H1 (cell line): ENCODE measurements around the gene PHGDH. TPM values are rescaled to one million over a fixed set of nuclear protein-coding genes. Genes with fewer than 3 reads are reported as not detected.

Experiments used
- CTCF ChIA-PET: fragments of 300-600 bp; sonication (Branson Sonifier 250); formaldehyde crosslinking; loops from one replicate; lab custom pipeline; 2021; ENCODE audit not compliant: partially characterized antibody; lab: Charles Lee
- POLR2A ChIA-PET: fragments of 300-600 bp; sonication (Branson Sonifier 250); formaldehyde crosslinking; loops from one replicate; lab custom pipeline; 2021; ENCODE audit warnings: inconsistent platforms; ENCODE audit not compliant: partially characterized antibody; lab: Charles Lee
- DNase-seq, 2 experiments: peaks; one replicate each; pipeline versions ENCODE4 v3.0.0 to v3.0.0-alpha.2; 2010 to 2022; ENCODE audit warnings: low spot score in 2 of 2, low read depth in 1 of 2, mixed read lengths in 1 of 2
- FAIRE-seq: peaks from 2 replicates; lab custom pipeline; 2011; peaks lifted over from hg19 to GRCh38; lab: Jason Lieb, UNC
- H2AFZ ChIP-seq: 2 replicates; pipeline ENCODE4 v1.8.1; 2012; ENCODE audit warnings: low read length, inconsistent platforms
- H2AK5ac ChIP-seq: 2 replicates; pipeline ENCODE4 v1.6.1; 2013; ENCODE audit warnings: low read depth, low read length
- H2BK120ac ChIP-seq: replicated peaks from 2 replicates; pipeline ENCODE3; 2013; ENCODE audit warnings: low read depth, low read length, inconsistent platforms
- H2BK12ac ChIP-seq: 2 replicates; pipeline ENCODE4 v1.6.1; 2013; ENCODE audit warnings: low read depth, low read length
- H2BK15ac ChIP-seq: 2 replicates; pipeline ENCODE4 v1.6.1; 2013; ENCODE audit warnings: low read length
- H2BK20ac ChIP-seq: 2 replicates; pipeline ENCODE4 v1.6.1; 2013; ENCODE audit warnings: low read length
- H2BK5ac ChIP-seq: 2 replicates; pipeline ENCODE4 v1.6.1; 2013; ENCODE audit warnings: low read depth, low read length
- H3K14ac ChIP-seq: 2 replicates; pipeline ENCODE4 v1.6.1; 2013; ENCODE audit warnings: inconsistent platforms; ENCODE audit not compliant: insufficient read length
- H3K18ac ChIP-seq: 2 replicates; pipeline ENCODE4 v1.6.1; 2013; ENCODE audit warnings: low read length; ENCODE audit errors: extremely low read depth
- H3K23ac ChIP-seq: 2 replicates; pipeline ENCODE4 v1.6.1; 2013; ENCODE audit warnings: inconsistent platforms; ENCODE audit not compliant: insufficient read length
- H3K23me2 ChIP-seq: 2 replicates; pipeline ENCODE4 v1.6.1; 2013; ENCODE audit warnings: low read depth, low read length
- H3K27ac ChIP-seq: 2 replicates; pipeline ENCODE4 v1.6.1; 2011; ENCODE audit warnings: low read depth, low read length, inconsistent platforms
- H3K27me3 ChIP-seq, 4 experiments: replicated peaks in 1 of 4; 1 replicate in 1 of 4; 2 replicates in 3 of 4; pipeline versions ENCODE4 v1.6.1 to v1.8.1; 2011 to 2013; ENCODE audit warnings: low read length in 3 of 4, mild to moderate bottlenecking in 3 of 4, inconsistent platforms in 2 of 4, mixed read lengths in 2 of 4, moderate library complexity in 1 of 4; ENCODE audit not compliant: control insufficient read depth in 3 of 4, insufficient read depth in 3 of 4; ENCODE audit errors: extremely low read depth in 1 of 4
- H3K36me3 ChIP-seq, 4 experiments: 2 replicates each; pipeline versions ENCODE4 v1.6.1 to v1.8.1; 2011 to 2013; ENCODE audit warnings: mild to moderate bottlenecking in 4 of 4, low read length in 3 of 4, moderate library complexity in 2 of 4, control low read depth in 1 of 4, inconsistent platforms in 1 of 4; ENCODE audit not compliant: insufficient read depth in 4 of 4, control insufficient read depth in 2 of 4
- H3K4ac ChIP-seq: replicated peaks from 2 replicates; pipeline ENCODE3; 2013; ENCODE audit warnings: low read length, low read depth, mixed read lengths, inconsistent platforms; ENCODE audit not compliant: insufficient read length
- H3K4me1 ChIP-seq, 4 experiments: replicated peaks in 1 of 4; 1 replicate in 1 of 4; 2 replicates in 3 of 4; pipeline versions ENCODE4 v1.6.1 to v1.8.1; 2011 to 2013; ENCODE audit warnings: low read length in 3 of 4, inconsistent platforms in 2 of 4, mixed read lengths in 1 of 4; ENCODE audit not compliant: insufficient read depth in 4 of 4, control insufficient read depth in 3 of 4
- H3K4me2 ChIP-seq, 2 experiments: 2 replicates each; pipeline versions ENCODE4 v1.6.1 to v1.8.1; 2011 to 2013; ENCODE audit warnings: low read depth in 2 of 2, low read length in 2 of 2, control low read depth in 1 of 2, inconsistent platforms in 1 of 2, mild to moderate bottlenecking in 1 of 2; ENCODE audit not compliant: insufficient read depth in 1 of 2
- H3K4me3 ChIP-seq, 4 experiments: fragments of 200-600, 300-600 bp in 1 of 4; sonication (generic), shearing (Covaris generic), sonication (Bioruptor Twin) in 1 of 4; 2 replicates each; pipeline versions ENCODE4 v1.5.1 to v1.8.1; 2011 to 2016; ENCODE audit warnings: low read length in 4 of 4, low read depth in 3 of 4, control low read depth in 2 of 4, inconsistent platforms in 2 of 4, mild to moderate bottlenecking in 2 of 4, mixed read lengths in 1 of 4, moderate library complexity in 1 of 4; ENCODE audit not compliant: insufficient read depth in 2 of 4; ENCODE audit errors: extremely low read depth in 1 of 4
- H3K56ac ChIP-seq: replicated peaks from 2 replicates; pipeline ENCODE3; 2013; ENCODE audit warnings: low read depth, mild to moderate bottlenecking, mixed read lengths, low read length, inconsistent platforms; ENCODE audit not compliant: insufficient read length
- H3K79me1 ChIP-seq: 2 replicates; pipeline ENCODE4 v1.6.1; 2013; ENCODE audit warnings: low read depth, low read length, control low read depth
- H3K79me2 ChIP-seq, 2 experiments: 2 replicates each; pipeline versions ENCODE4 v1.6.1 to v1.8.1; 2012 to 2013; ENCODE audit warnings: low read length in 2 of 2, mild to moderate bottlenecking in 2 of 2, inconsistent platforms in 1 of 2; ENCODE audit not compliant: insufficient read depth in 2 of 2, control insufficient read depth in 1 of 2
- H3K9ac ChIP-seq, 4 experiments: replicated peaks in 1 of 4; 1 replicate in 1 of 4; 2 replicates in 3 of 4; pipeline versions ENCODE4 v1.6.1 to v1.8.1; 2011 to 2013; ENCODE audit warnings: low read depth in 3 of 4, low read length in 3 of 4, control low read depth in 2 of 4, mild to moderate bottlenecking in 2 of 4, moderate library complexity in 2 of 4, inconsistent platforms in 1 of 4; ENCODE audit errors: extremely low read depth in 1 of 4
- H3K9me3 ChIP-seq, 2 experiments: 2 replicates each; pipeline versions ENCODE4 v1.6.1 to v1.8.1; 2012 to 2013; ENCODE audit warnings: mild to moderate bottlenecking in 2 of 2, moderate library complexity in 2 of 2, control low read depth in 1 of 2, inconsistent platforms in 1 of 2, low read depth in 1 of 2, low read length in 1 of 2, mixed read lengths in 1 of 2; ENCODE audit not compliant: insufficient read depth in 2 of 2
- H4K20me1 ChIP-seq, 2 experiments: replicated peaks in 1 of 2; 2 replicates each; pipeline versions ENCODE3 to v1.8.1; 2011 to 2013; ENCODE audit warnings: inconsistent platforms in 2 of 2, low read length in 2 of 2, mild to moderate bottlenecking in 1 of 2; ENCODE audit not compliant: insufficient read depth in 2 of 2, control insufficient read depth in 1 of 2
- H4K5ac ChIP-seq: 2 replicates; pipeline ENCODE4 v1.6.1; 2013; ENCODE audit warnings: low read length, low read depth, mixed read lengths, inconsistent platforms; ENCODE audit not compliant: insufficient read length
- H4K8ac ChIP-seq: 2 replicates; pipeline ENCODE4 v1.8.0; 2013; ENCODE audit warnings: mild to moderate bottlenecking, moderate library complexity, low read length, inconsistent platforms; ENCODE audit not compliant: insufficient read depth; ENCODE audit errors: extremely low read depth
- H4K91ac ChIP-seq: replicated peaks from 2 replicates; pipeline ENCODE3; 2013; ENCODE audit warnings: low read length, mixed read lengths, inconsistent platforms; ENCODE audit not compliant: insufficient read length
- SP4 ChIP-seq: IDR thresholded peaks from 2 replicates; pipeline ENCODE4 v1.6.1; 2012; ENCODE audit warnings: low read length, inconsistent platforms
- polyA plus RNA-seq, 7 experiments: library from polyadenylated mRNA; depleted of rRNA in 3 of 7; stranded (reverse) in 5 of 7; unstranded in 2 of 7; fragments of >200 nt in 5 of 7; fragments of 200-250 nt in 2 of 7; gene quantifications; 1 replicate in 5 of 7; 2 replicates in 1 of 7; 4 replicates in 1 of 7; pipeline versions ENCODE4 v1.2.1 to v1.2.3, GENCODE V29; 2011 to 2013; ENCODE audit warnings: missing spikeins in 2 of 7, mixed read lengths in 2 of 7
- total RNA-seq: library from RNA; stranded (reverse); fragmentation: NEBNext Ultra II Directional; extraction: Animal tissue kit (Norgen Biotek cat#: 25700); gene quantifications from 2 replicates; pipeline ENCODE4 v1.2.1, GENCODE V29; 2021

Gene PHGDH
- total and polyA plus RNA-seq, 2 of the 8 experiments (the other 6 are each of a cell fraction or from before 2014, with no cell fraction given) = 358 to 687 TPM

- H3K4me1 ChIP-seq = peaks cover 5 to 16% (median 12%) of the 10 kb centered on the region in 4 experiments; a peak in 6 of 7 replicates
- H3K9me3 ChIP-seq = no peaks in the 10 kb centered on the region
- FAIRE-seq (no peak), DNase-seq (no peak)
- H3K79me1 ChIP-seq = no peaks in the 10 kb centered on the region
- no peak overlapping the region for H3K27ac ChIP-seq
- H2BK15ac ChIP-seq = no peak overlapping the region
- no peak overlapping the region for H3K14ac ChIP-seq
- no peak overlapping the region for H3K23ac ChIP-seq
- no peak overlapping the region for H3K9ac ChIP-seq
- no peaks in the 10 kb centered on the region for H3K79me2 ChIP-seq
- no peak overlapping the region for H2BK120ac ChIP-seq
- no peak overlapping the region for H3K4ac ChIP-seq
- H4K5ac ChIP-seq = no peak overlapping the region
- H2AFZ ChIP-seq = no peak overlapping the region
- H3K4me2 ChIP-seq = no peak overlapping the region
- H3K27me3 ChIP-seq = no peaks in the 10 kb centered on the region
- CTCF ChIA-PET = interaction anchor here (10.4 kb wide), 1 partner anchor 19 kb away, joined by 141 read pairs; no protein-coding TSS in a partner anchor
- H2BK12ac ChIP-seq = no peak overlapping the region
- TF ChIP-seq SP4 = no peak
- no peaks in the 10 kb centered on the region for H3K36me3 ChIP-seq
- no peak overlapping the region for H2BK5ac ChIP-seq
- POLR2A ChIA-PET = interaction anchor here (1.0 to 2.2 kb wide), 2 partner anchors 16 to 30 kb away, joined by 3 to 8 read pairs; partner anchors contain the start of gene PHGDH
- no peak overlapping the region for H4K91ac ChIP-seq
- no peak overlapping the region for H3K56ac ChIP-seq
- no peak overlapping the region for H2BK20ac ChIP-seq
- H3K4me3 ChIP-seq = no peak overlapping the region
- no peak overlapping the region for H2AK5ac ChIP-seq
- no peak overlapping the region for H3K18ac ChIP-seq
- H4K20me1 ChIP-seq = no peaks in the 10 kb centered on the region
- no peaks in the 10 kb centered on the region; the same call in 1 of the 2 replicates for H3K23me2 ChIP-seq
- H4K8ac ChIP-seq = no peak overlapping the region
Measured at GRCh38 chr1:119682141-119682540, 29.6 kb upstream of the PHGDH start.
